Panc1 (cell line): ENCODE measurements around the gene NFX1.

Source experiments
- CTCF ChIP-seq: fragments of 450-650 bp; IDR thresholded peaks from 2 replicates; pipeline ENCODE4 v1.5.1; 2017; ENCODE audit warnings: mild to moderate bottlenecking
- POLR2AphosphoS5 ChIP-seq: IDR thresholded peaks from 2 replicates; pipeline ENCODE4 v1.6.1; 2012; ENCODE audit warnings: mild to moderate bottlenecking, low read depth, low read length, moderate library complexity

GRCh38 chr9:33355933-33356332, 65.6 kb downstream of the NFX1 start:
- TF ChIP-seq CTCF, result no peak
- TF ChIP-seq POLR2AphosphoS5, result no peak
